Loucy (cell line): ENCODE data around the gene NT5DC4.

ENCODE experiments used
- H2AFZ ChIP-seq: fragments of 200-600 bp; sonication (generic); 2 replicates; pipeline ENCODE4 v1.6.0; 2016; ENCODE audit warnings: antibody characterized with exemption, mild to moderate bottlenecking, low read length, moderate library complexity
- H3F3A ChIP-seq: fragments of 200-600 bp; 2 replicates; pipeline ENCODE4 v1.6.0; 2016; ENCODE audit warnings: antibody characterized with exemption, low read depth, mild to moderate bottlenecking
- H3K27me3 ChIP-seq: fragments of 200-600 bp; sonication (generic); 2 replicates; pipeline ENCODE4 v1.6.1; 2014; ENCODE audit warnings: low read length, mild to moderate bottlenecking; ENCODE audit not compliant: insufficient read depth, poor library complexity, severe bottlenecking
- H3K36me3 ChIP-seq: fragments of 200-600 bp; sonication (generic); 2 replicates; pipeline ENCODE4 v1.6.1; 2016; ENCODE audit warnings: low read length; ENCODE audit not compliant: insufficient read depth
- H3K4me1 ChIP-seq: fragments of 200-600 bp; sonication (generic); 2 replicates; pipeline ENCODE4 v1.5.1; 2014; ENCODE audit warnings: low read length, mild to moderate bottlenecking; ENCODE audit not compliant: insufficient read depth, poor library complexity, severe bottlenecking
- H3K4me2 ChIP-seq: fragments of 200-600 bp; sonication (generic); 2 replicates; pipeline ENCODE4 v1.6.0; 2014; ENCODE audit warnings: antibody characterized with exemption, low read length, low read depth, mild to moderate bottlenecking; ENCODE audit not compliant: poor library complexity, severe bottlenecking
- H3K4me3 ChIP-seq: fragments of 200-600 bp; sonication (generic); 2 replicates; pipeline ENCODE4 v1.5.1; 2014; ENCODE audit warnings: low read length, mild to moderate bottlenecking, mixed read lengths; ENCODE audit not compliant: poor library complexity, severe bottlenecking
- H3K79me2 ChIP-seq: fragments of 200-600 bp; sonication (generic); 2 replicates; pipeline ENCODE4 v1.6.1; 2014; ENCODE audit warnings: low read length; ENCODE audit not compliant: insufficient read depth
- H3K9ac ChIP-seq: fragments of 200-600 bp; sonication (generic); 2 replicates; pipeline ENCODE4 v1.6.0; 2014; ENCODE audit warnings: mild to moderate bottlenecking, low read depth, low read length, moderate library complexity; ENCODE audit not compliant: poor library complexity, severe bottlenecking
- H3K9me2 ChIP-seq: fragments of 200-600 bp; sonication (generic); replicated peaks from 2 replicates; pipeline ENCODE4 v1.6.1; 2016; ENCODE audit warnings: low read depth, low read length, mixed read lengths
- H3K9me3 ChIP-seq: fragments of 200-600 bp; sonication (generic); 2 replicates; pipeline ENCODE4 v1.6.1; 2014; ENCODE audit warnings: mild to moderate bottlenecking, antibody characterized with exemption, low read length, low read depth; ENCODE audit not compliant: insufficient read depth
- H4K20me1 ChIP-seq: fragments of 200-600 bp; sonication (generic); 2 replicates; pipeline ENCODE4 v1.6.0; 2014; ENCODE audit warnings: antibody characterized with exemption, low read length, mild to moderate bottlenecking; ENCODE audit not compliant: insufficient read depth, poor library complexity, severe bottlenecking
- CTCF ChIP-seq: fragments of 200-600 bp; sonication (generic); conservative IDR thresholded peaks from 2 replicates; pipeline ENCODE4 v1.5.1; 2014; ENCODE audit warnings: mild to moderate bottlenecking, antibody characterized with exemption, low read length
- EZH2phosphoT487 ChIP-seq: fragments of 200-600 bp; IDR thresholded peaks from 2 replicates; pipeline ENCODE4 v1.6.1; 2018; ENCODE audit warnings: antibody characterized with exemption, mild to moderate bottlenecking, moderate library complexity, borderline replicate concordance

The NT5DC4 gene

DNA sequence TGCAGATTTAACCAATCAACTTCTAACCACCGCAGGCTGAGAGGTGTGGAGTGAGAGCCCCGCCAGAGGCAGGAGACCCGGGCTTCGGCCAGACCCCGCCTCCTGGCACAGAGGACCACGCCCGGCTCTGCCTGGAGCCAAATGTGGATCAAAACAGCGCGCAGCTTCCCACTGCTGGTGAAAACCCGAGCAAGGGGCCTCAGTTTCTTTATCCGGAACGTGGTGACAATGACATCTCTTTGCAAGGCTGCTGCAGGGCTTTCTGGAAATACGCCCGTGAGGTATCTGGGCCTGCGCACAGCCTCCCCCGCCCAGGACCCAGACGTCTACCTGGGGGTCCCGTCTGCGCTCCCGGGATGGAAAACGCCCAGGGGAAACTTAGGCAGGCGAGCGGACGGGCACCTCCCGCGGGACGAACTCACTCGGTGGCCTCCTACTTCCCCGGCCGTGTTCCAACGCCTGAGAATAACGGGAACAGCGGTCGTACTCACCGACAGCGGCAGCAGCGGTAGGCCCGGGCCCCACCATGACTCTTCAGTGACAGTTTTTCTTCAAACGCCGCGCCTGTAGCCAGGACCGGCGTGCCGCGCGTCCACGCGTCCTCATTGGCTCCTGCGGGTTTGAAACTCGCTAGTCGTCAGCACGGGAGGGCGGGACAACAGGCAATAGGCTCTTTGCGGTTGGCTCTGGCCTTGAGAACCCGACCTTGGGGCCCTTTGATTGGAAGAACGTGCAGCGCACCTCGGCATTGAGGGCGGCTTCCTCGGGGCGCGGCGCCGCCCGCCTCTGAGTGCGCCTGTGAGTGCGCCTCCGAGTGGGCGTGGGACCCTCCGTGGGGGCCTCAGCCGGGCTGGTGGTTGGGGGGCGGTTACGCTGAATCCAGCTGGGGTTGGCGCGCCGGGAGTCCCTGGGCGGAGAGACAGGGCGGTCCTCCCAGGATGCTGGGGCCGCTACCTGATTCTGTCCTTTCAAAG, 43.5 kb downstream of the NT5DC4 start, which contains the start of gene CKAP2L:
Gene CKAP2L (minus strand): TSS at position 539 of the 974 bp plus-strand sequence. CDS start 11 bp downstream, at position 528.
- H3K9ac ChIP-seq, result peak within 1 kb of the TSS; percentile 95
- no peaks in the 10 kb centered on the region for H3K27me3 ChIP-seq
- peak within 1 kb of the TSS; percentile 90 for H3K4me3 ChIP-seq
- no peaks in the 10 kb centered on the region for H3F3A ChIP-seq
- H2AFZ ChIP-seq, result peak within 1 kb of the TSS; percentile 86
- H3K4me2 ChIP-seq, result peak within 1 kb of the TSS; percentile 94
- no peaks in the 10 kb centered on the region for H3K9me3 ChIP-seq
- peaks cover 50% of the 10 kb centered on the region for H3K79me2 ChIP-seq
- peaks cover 11% of the 10 kb centered on the region; the same call in 1 of the 2 replicates for H3K36me3 ChIP-seq
- H4K20me1 ChIP-seq, result peaks cover 28% of the 10 kb centered on the region
- H3K9me2 ChIP-seq, result no peaks in the 10 kb centered on the region
- peaks cover 49% of the 10 kb centered on the region for H3K4me1 ChIP-seq
- TF ChIP-seq EZH2phosphoT487 (no peak), CTCF (no peak)

DNA sequence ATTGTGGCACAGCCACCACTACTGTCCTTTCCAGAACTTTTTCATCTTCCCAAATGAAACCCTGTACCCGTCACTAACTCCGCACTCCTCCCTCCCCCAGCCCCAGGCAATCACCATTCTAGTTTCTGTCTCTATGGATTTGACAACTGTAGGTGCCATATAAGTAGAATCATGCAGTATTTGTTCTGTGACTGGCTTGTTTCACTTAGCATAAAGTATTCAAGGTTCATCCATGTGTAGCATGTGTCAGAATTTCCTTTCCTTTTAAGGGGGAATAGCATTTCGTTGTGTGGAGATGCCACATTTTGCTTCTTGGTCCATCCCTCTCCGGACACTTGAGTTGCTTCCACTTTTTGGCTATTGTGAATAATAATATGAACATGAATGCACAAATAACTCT, 44.4 kb downstream of the NT5DC4 start:
- Histone ChIP-seq H3K4me2 (peak overlapping the region; percentile 90), H3K9me3 (no peaks in the 10 kb centered on the region), H3F3A (no peaks in the 10 kb centered on the region), H3K27me3 (no peaks in the 10 kb centered on the region), H3K36me3 (peaks cover 2% of the 10 kb centered on the region; the same call in 1 of the 2 replicates), H3K4me3 (peak overlapping the region; percentile 90), H3K4me1 (peaks cover 40% of the 10 kb centered on the region), H2AFZ (peak overlapping the region; percentile 83), H3K9ac (peak overlapping the region; percentile 70), H3K79me2 (peaks cover 41% of the 10 kb centered on the region), H4K20me1 (peaks cover 24% of the 10 kb centered on the region), H3K9me2 (no peaks in the 10 kb centered on the region)
- no peak for TF ChIP-seq CTCF
- TF ChIP-seq EZH2phosphoT487, result no peak

DNA sequence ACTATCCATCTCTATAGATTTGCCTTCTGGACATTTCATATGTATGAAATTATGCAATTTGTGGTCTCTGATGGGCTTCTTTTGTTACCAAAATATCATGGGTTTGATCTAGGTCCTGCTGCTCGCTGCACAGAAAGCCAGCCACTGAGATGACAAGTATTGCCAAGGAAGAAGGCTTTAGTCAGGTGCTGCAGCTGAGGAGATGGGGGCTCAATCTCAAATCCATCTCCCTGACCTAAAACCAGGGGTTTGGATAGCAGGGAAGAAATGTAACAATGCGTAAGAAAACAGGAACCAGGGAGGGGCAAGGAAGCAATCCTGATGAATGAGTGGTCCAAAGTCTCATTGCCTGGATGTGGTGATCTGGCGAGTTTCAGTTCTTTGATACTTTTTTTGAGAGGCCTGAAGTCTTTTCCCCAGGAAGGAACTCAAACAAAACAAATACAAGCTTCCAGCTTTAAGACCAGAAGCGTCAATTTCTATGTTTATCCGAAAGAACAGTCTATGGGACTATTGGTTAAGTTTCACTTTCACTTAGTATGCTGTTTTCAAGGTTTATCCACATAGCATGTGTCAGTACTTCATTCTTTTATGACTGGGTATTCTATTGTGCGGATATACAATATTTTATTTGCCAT, 47.0 kb downstream of the NT5DC4 start:
- H3K36me3 ChIP-seq, result no peaks in the 10 kb centered on the region
- H3K9me3 ChIP-seq, result no peaks in the 10 kb centered on the region
- peak overlapping the region; percentile 19 for H3K4me2 ChIP-seq
- H3K79me2 ChIP-seq, result peaks cover 16% of the 10 kb centered on the region
- H3K4me1 ChIP-seq, result peaks cover 20% of the 10 kb centered on the region
- H3K27me3 ChIP-seq, result no peaks in the 10 kb centered on the region
- H3K4me3 ChIP-seq, result no peak overlapping the region
- H2AFZ ChIP-seq, result no peak overlapping the region
- H3F3A ChIP-seq, result no peaks in the 10 kb centered on the region
- H3K9me2 ChIP-seq, result no peaks in the 10 kb centered on the region
- H4K20me1 ChIP-seq, result peaks cover 5% of the 10 kb centered on the region
- no peak overlapping the region for H3K9ac ChIP-seq
- TF ChIP-seq EZH2phosphoT487, result no peak
- no peak for TF ChIP-seq CTCF
